ENCODE measurements around the gene CFAP20DC. TPM values are rescaled to one million over a fixed set of nuclear protein-coding genes. Genes with fewer than 3 reads are reported as not detected.

Gene CFAP20DC
- total RNA-seq, 3 donors from 2014 or later (not counting 1 experiment from before 2014, with no cell fraction given), result 0.09 to 0.20 (median 0.18) TPM

- Histone ChIP-seq H3K4me3 (ENCODE audit: low read length) (no peak overlapping the region), H3K27me3 (ENCODE audit: control insufficient read depth, insufficient read depth, low read length) (peaks cover 2% of the 10 kb centered on the region), H3K9me3 (ENCODE audit: control insufficient read depth, insufficient read depth, low read length) (no peaks in the 10 kb centered on the region), H3K4me1 (ENCODE audit: control insufficient read depth, insufficient read depth, low read length) (no peaks in the 10 kb centered on the region), H3K36me3 (ENCODE audit: control insufficient read depth, insufficient read depth, low read length) (no peaks in the 10 kb centered on the region), H3K27ac (ENCODE audit: low read length) (no peak overlapping the region)
- Mint-ChIP-seq H3K36me3 (no peaks in the 10 kb centered on the region), H3K9me3 (no peaks in the 10 kb centered on the region), H3K27ac (no peak overlapping the region), H3K4me3 (no peak overlapping the region), H3K27me3 (ENCODE audit: low read depth in 2 of 2) (peaks cover 3 to 7% of the 10 kb centered on the region in 2 donors), H3K4me1 (no peaks in the 10 kb centered on the region)
- TF ChIP-seq CTCF (IDR thresholded peaks at IDR 0.05), result no peak
- no peak for DNase-seq
- no peak for ATAC-seq
- intact Hi-C loops (cut with micrococcal nuclease), result no loop called here
- WGBS (ENCODE audit: insufficient coverage), result 92% methylated on average over 11 of the region's 11 CpGs
Measured at GRCh38 chr3:58724336-58724735, 325.5 kb downstream of the CFAP20DC start.

DNA sequence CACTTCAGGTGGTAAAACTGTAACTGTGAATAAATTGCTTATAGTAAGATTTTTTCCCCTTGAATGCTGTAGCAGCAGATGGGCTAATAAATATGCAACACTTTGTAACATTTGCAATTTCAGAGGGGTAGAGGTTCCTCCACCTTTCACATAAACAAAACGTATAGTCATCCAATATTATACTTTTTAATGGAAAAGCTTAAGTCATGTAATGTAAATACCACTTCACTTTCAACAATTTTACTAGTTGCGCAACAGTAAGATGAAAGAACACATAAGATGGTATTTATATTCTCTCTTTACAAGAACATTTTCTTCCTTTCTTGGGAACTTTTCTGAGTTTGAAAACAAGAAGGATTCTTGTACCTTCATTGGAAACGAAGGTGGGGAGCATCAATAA, 326.7 kb downstream of the CFAP20DC start:
- WGBS (ENCODE audit: insufficient coverage), result 71% methylated on average over 1 of the region's 3 CpGs
- H3K4me1 Mint-ChIP-seq, result no peaks in the 10 kb centered on the region
- H3K36me3 Mint-ChIP-seq, result no peaks in the 10 kb centered on the region
- no peaks in the 10 kb centered on the region for H3K4me1 ChIP-seq (ENCODE audit: control insufficient read depth, insufficient read depth, low read length)
- no peak for ATAC-seq
- H3K27ac ChIP-seq (ENCODE audit: low read length), result no peak overlapping the region
- no peak for DNase-seq
- H3K4me3 Mint-ChIP-seq, result no peak overlapping the region
- H3K9me3 ChIP-seq (ENCODE audit: control insufficient read depth, insufficient read depth, low read length), result no peaks in the 10 kb centered on the region
- peaks cover 3 to 7% of the 10 kb centered on the region in 2 donors for H3K27me3 Mint-ChIP-seq (ENCODE audit: low read depth in 2 of 2)
- no peak overlapping the region for H3K4me3 ChIP-seq (ENCODE audit: low read length)
- no peaks in the 10 kb centered on the region for H3K36me3 ChIP-seq (ENCODE audit: control insufficient read depth, insufficient read depth, low read length)
- intact Hi-C loops (cut with micrococcal nuclease), result no loop called here
- TF ChIP-seq CTCF (IDR thresholded peaks at IDR 0.05), result no peak
- H3K9me3 Mint-ChIP-seq, result no peaks in the 10 kb centered on the region
- no peak overlapping the region for H3K27ac Mint-ChIP-seq
- no peaks in the 10 kb centered on the region for H3K27me3 ChIP-seq (ENCODE audit: control insufficient read depth, insufficient read depth, low read length)

- no peaks in the 10 kb centered on the region for H3K9me3 ChIP-seq (ENCODE audit: control insufficient read depth, insufficient read depth, low read length)
- 84% methylated on average over 4 of the region's 4 CpGs for WGBS (ENCODE audit: insufficient coverage)
Measured at GRCh38 chr3:58722561-58722960, 327.3 kb downstream of the CFAP20DC start.

More at GRCh38 chr3:58722561-58722960, 327.3 kb downstream of the CFAP20DC start:
- no peak for DNase-seq
- H3K4me3 Mint-ChIP-seq, result no peak overlapping the region
- no peak overlapping the region for H3K27ac Mint-ChIP-seq
- H3K4me1 ChIP-seq (ENCODE audit: control insufficient read depth, insufficient read depth, low read length), result no peaks in the 10 kb centered on the region
- no peaks in the 10 kb centered on the region for H3K9me3 Mint-ChIP-seq
- H3K27me3 ChIP-seq (ENCODE audit: control insufficient read depth, insufficient read depth, low read length), result no peaks in the 10 kb centered on the region
- no peaks in the 10 kb centered on the region for H3K4me1 Mint-ChIP-seq
- intact Hi-C loops (cut with micrococcal nuclease), result no loop called here
- no peak overlapping the region for H3K27ac ChIP-seq (ENCODE audit: low read length)
- H3K36me3 Mint-ChIP-seq, result no peaks in the 10 kb centered on the region
- no peak overlapping the region for H3K4me3 ChIP-seq (ENCODE audit: low read length)
- TF ChIP-seq CTCF (IDR thresholded peaks at IDR 0.05), result no peak
- H3K27me3 Mint-ChIP-seq (ENCODE audit: low read depth in 2 of 2), result peaks cover 3 to 7% of the 10 kb centered on the region in 2 donors
- no peaks in the 10 kb centered on the region for H3K36me3 ChIP-seq (ENCODE audit: control insufficient read depth, insufficient read depth, low read length)
- no peak for ATAC-seq
